Brain microvascular endothelial cell (primary cell): ENCODE measurements around the gene HOOK2.

Experiments used
- DNase-seq: peaks from one replicate; pipeline ENCODE4 v3.0.0-alpha.2; 2020
- H3K27ac ChIP-seq: fragments of 250-450 bp; sonication (Bioruptor Pico); 2 replicates; pipeline ENCODE4 v1.5.1; 2020; ENCODE audit warnings: mild to moderate bottlenecking, moderate library complexity
- H3K27me3 ChIP-seq: fragments of 250-450 bp; sonication (Bioruptor Pico); replicated peaks from 2 replicates; pipeline ENCODE4 v1.5.1; 2020; ENCODE audit warnings: mild to moderate bottlenecking
- H3K36me3 ChIP-seq: fragments of 250-450 bp; sonication (Bioruptor Pico); replicated peaks from 2 replicates; pipeline ENCODE4 v1.5.1; 2020; ENCODE audit warnings: mild to moderate bottlenecking
- H3K4me3 ChIP-seq: 2 replicates; pipeline ENCODE4 v1.5.1; 2011; ENCODE audit warnings: low read depth, mild to moderate bottlenecking, control low read depth, low read length, moderate library complexity
- CTCF ChIP-seq: IDR thresholded peaks from 2 replicates; pipeline ENCODE4 v1.5.1; 2011; ENCODE audit warnings: low read depth, mild to moderate bottlenecking, moderate library complexity, low read length, control low read depth, inconsistent platforms; ENCODE audit errors: missing control alignments
- in situ Hi-C: cut with HindIII; loops from 2 replicates; pipeline ENCODE4 v1.10.0; 2017; ENCODE audit warnings: low sequenced_read_pairs, low pct_ligation_motif_present

The HOOK2 gene

DNA sequence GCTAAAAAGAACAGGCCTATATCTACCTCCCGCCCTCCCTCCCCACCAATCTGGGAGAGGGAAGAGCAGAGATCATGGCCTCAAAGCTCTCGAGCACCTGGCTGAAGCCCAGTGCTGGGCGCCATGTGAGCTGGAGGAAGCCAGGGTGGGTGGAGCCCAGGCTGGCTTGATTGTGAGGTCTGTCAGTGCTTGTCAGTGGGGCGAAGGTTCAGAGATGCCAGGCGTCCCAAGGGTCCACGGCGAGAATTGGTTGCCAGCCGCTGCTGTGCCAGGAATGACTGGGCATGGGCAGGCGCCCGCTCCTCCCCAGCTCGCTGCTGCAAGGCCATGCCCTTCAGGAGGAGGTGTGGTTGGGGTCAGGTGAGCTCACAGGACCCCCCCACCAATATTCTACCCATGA, 12.3 kb downstream of the HOOK2 start:
- TF ChIP-seq CTCF = no peak
- peaks cover 4% of the 10 kb centered on the region for H3K36me3 ChIP-seq
- no peaks in the 10 kb centered on the region for H3K27me3 ChIP-seq
- in situ Hi-C loops = no loop called here
- DNase-seq = no peak
- no peak overlapping the region for H3K4me3 ChIP-seq
- no peak overlapping the region for H3K27ac ChIP-seq

DNA sequence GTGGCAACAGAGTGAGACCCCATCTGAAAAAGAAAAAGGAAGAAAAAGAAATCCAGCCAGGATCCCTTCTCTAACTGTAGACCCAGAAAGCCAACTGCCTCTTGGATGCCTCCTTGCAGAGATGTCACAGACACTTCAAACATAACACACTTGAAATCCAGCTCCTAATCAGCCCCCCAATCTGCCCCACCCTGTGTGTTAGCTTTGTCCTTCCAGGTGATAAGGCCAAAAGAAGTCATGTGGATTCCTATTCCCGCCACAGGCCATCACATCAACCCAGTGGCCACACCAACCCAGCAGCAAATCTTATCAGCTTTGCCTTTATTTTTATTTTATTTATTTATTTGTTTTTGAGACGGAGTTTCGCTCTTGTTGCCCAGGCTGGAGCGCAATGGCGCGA, 15.7 kb downstream of the HOOK2 start:
- H3K27me3 ChIP-seq = no peaks in the 10 kb centered on the region
- H3K4me3 ChIP-seq = no peak overlapping the region
- no peak for DNase-seq
- in situ Hi-C loops = no loop called here
- TF ChIP-seq CTCF = no peak
- peaks cover 4% of the 10 kb centered on the region for H3K36me3 ChIP-seq
- H3K27ac ChIP-seq = no peak overlapping the region

DNA sequence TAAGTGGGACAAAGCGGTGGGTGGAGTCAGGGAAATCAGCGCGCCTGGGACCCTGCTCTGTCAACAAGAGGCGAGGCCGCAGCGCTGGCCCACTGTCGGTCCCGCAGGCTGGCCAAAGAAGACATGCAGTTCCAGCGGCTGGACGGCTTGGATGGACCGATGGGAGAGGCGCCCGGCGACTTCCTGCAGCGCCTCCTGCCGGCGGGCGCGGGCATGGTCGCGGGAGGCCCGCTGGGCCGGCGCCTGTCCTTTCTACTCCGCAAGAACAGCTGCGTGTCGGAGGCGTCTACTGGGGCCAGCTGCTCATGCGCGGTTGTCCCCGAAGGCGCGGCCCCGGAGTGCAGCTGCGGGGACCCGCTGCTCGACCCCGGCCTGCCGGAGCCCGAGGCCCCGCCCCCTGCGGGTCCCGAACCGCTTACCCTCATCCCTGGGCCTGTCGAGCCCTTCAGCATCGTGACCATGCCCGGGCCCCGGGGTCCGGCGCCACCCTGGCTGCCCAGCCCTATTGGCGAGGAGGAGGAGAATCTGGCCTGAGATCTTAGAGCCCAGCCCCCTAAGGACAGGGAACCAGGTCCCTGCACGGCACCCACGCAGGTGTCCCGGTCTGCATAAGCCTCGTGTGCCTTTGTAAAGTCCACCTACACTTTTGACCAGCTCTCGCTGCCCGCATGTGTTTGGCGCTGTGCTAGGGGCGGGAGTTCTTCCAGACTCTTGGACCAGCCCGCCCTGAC, 17.6 kb downstream of the HOOK2 start:
- peak; percentile 71 for DNase-seq
- no peak overlapping the region for H3K27ac ChIP-seq
- peak; percentile 72 for TF ChIP-seq CTCF
- no peaks in the 10 kb centered on the region for H3K27me3 ChIP-seq
- in situ Hi-C loops = no loop called here
- H3K4me3 ChIP-seq = peak overlapping the region; percentile 43
- no peaks in the 10 kb centered on the region for H3K36me3 ChIP-seq

DNA sequence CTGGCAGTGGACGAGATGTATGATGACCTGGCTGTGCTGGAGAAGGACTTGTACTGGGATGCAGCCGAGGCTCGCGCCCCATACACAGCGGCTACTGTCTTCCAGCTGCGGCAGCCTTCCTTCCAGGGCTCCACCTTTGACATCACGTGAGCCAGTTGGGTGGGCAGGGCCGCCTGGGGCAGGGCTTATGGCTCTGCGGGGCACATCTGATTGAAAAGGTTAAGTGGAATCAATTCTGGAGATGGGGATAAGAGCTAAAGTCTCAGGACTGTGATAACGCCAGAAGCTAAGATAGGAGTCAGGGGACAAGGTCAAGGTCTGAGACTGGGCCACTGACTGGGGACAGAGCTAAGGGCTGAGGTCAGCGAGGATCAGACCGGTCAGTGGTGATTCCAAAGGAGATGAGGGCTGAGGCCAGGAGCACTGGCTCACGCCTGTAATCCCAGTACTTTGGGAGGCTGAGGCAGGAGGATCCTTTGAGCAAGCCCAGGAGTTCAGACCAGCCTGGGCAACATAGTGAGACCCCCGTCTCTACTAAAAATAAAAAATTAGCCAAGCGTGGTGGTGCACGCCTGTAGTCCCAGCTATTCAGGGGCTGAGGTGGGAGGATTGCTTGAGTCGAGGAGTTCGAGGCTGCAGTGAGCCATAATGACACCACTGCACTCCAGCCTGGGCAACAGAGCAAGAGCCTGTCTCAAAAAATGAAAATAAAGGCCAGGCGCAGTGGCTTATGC, 19.0 kb downstream of the HOOK2 start:
- TF ChIP-seq CTCF = no peak
- DNase-seq = no peak
- H3K27ac ChIP-seq = no peak overlapping the region
- in situ Hi-C loops = no loop called here
- H3K36me3 ChIP-seq = no peaks in the 10 kb centered on the region
- H3K4me3 ChIP-seq = no peak overlapping the region
- H3K27me3 ChIP-seq = peaks cover 5% of the 10 kb centered on the region

DNA sequence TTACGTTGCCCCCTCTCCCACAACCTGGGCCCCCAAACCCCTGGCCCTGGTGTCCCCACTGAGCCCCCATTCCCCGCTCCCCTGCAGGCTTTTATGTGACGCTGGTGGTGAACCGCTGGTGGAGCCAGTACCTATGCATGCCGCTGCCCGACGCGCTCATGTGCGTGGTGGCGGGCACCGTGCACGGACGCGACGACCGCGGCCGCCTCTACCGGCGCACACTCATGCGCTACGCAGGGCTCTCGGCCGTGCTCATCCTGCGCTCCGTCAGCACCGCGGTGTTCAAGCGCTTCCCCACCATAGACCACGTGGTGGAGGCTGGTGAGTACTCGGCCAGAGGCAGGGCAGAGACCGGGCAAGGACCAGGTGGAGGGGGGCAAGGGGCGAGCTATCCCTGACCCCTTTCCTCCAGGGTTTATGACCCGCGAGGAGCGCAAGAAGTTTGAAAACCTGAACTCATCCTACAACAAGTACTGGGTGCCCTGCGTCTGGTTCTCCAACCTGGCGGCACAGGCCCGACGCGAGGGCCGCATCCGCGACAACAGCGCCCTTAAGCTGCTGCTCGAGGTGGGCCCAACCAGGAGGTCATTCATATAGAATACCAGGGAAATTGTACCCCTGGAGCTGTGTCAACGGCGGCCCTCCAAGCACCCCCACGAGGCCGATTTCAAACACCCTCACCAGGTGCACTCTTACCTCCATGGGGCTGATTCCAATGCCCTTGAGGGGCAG, 20.7 kb downstream of the HOOK2 start:
- in situ Hi-C loops = no loop called here
- Histone ChIP-seq H3K36me3 (no peaks in the 10 kb centered on the region), H3K27ac (no peak overlapping the region), H3K4me3 (no peak overlapping the region), H3K27me3 (peaks cover 8% of the 10 kb centered on the region)
- no peak for DNase-seq
- TF ChIP-seq CTCF = no peak
